IMR-90 (cell line): ENCODE data around the gene KCP. TPM values are rescaled to one million over a fixed set of nuclear protein-coding genes. Genes with fewer than 3 reads are reported as not detected.

Experiments
- ATAC-seq: fragments of 200-7000 bp; cut with Tn5 transposase; 2 replicates; pipeline ENCODE4 v1.9.1; 2020; ENCODE audit warnings: low read depth, mild to moderate bottlenecking, moderate library complexity
- BruUV-seq: library from RNA; stranded (reverse); fragments of 400-500 nt; replicated peaks from 2 replicates; lab custom pipeline; 2021; lab: Mats Ljungman, UMichigan
- CTCF ChIA-PET: fragments of 300-600 bp; formaldehyde crosslinking; extraction: SDS; loops from one replicate; lab custom pipeline; 2021; ENCODE audit warnings: antibody characterized with exemption; lab: Yijun Ruan, JAX
- POLR2A ChIA-PET: fragments of 300-600 bp; sonication (Branson Sonifier 250); formaldehyde crosslinking; loops from one replicate; lab custom pipeline; 2022; ENCODE audit warnings: antibody characterized with exemption; ENCODE audit not compliant: unreplicated experiment; lab: Charles Lee
- DNase-seq: peaks from one replicate; pipeline ENCODE4 v3.0.0; 2013
- H2AFZ ChIP-seq: replicated peaks from 2 replicates; pipeline ENCODE3; 2013; ENCODE audit warnings: low read length, mild to moderate bottlenecking; ENCODE audit not compliant: poor library complexity
- H2AK5ac ChIP-seq: 2 replicates; pipeline ENCODE4 v1.6.1; 2013; ENCODE audit warnings: low read depth, low read length, inconsistent platforms
- H2AK9ac ChIP-seq: replicated peaks from 2 replicates; pipeline ENCODE3; 2013; ENCODE audit warnings: mild to moderate bottlenecking, low read depth, low read length, moderate library complexity; ENCODE audit not compliant: poor library complexity
- H2BK120ac ChIP-seq: 2 replicates; pipeline ENCODE4 v1.6.1; 2013; ENCODE audit warnings: low read depth, low read length, inconsistent platforms
- H2BK15ac ChIP-seq: 3 replicates; pipeline ENCODE4 v1.6.1; 2013; ENCODE audit warnings: low read depth, low read length, inconsistent platforms
- H2BK20ac ChIP-seq: 2 replicates; pipeline ENCODE4 v1.6.1; 2013; ENCODE audit warnings: low read depth, mild to moderate bottlenecking, inconsistent platforms, low read length, moderate library complexity
- H2BK5ac ChIP-seq: 2 replicates; pipeline ENCODE4 v1.6.1; 2013; ENCODE audit warnings: mild to moderate bottlenecking, low read depth, low read length, inconsistent platforms; ENCODE audit not compliant: poor library complexity, severe bottlenecking
- H3K14ac ChIP-seq: replicated peaks from 2 replicates; pipeline ENCODE4 v1.6.1; 2013; ENCODE audit warnings: low read depth, low read length, inconsistent platforms
- H3K18ac ChIP-seq: 2 replicates; pipeline ENCODE4 v1.6.1; 2013; ENCODE audit warnings: low read depth, low read length, control low read depth
- H3K23ac ChIP-seq: 2 replicates; pipeline ENCODE4 v1.6.1; 2013; ENCODE audit warnings: low read depth, low read length, inconsistent platforms
- H3K27ac ChIP-seq: 2 replicates; pipeline ENCODE4 v1.5.1; 2013; ENCODE audit warnings: mild to moderate bottlenecking, control low read depth, low read length; ENCODE audit not compliant: insufficient read depth
- H3K27me3 ChIP-seq: 2 replicates; pipeline ENCODE4 v1.6.1; 2013; ENCODE audit warnings: low read length; ENCODE audit not compliant: control insufficient read depth, insufficient read depth
- H3K36me3 ChIP-seq: 2 replicates; pipeline ENCODE4 v1.6.1; 2013; ENCODE audit warnings: low read length, mixed read lengths; ENCODE audit not compliant: control insufficient read depth, insufficient read depth
- H3K4ac ChIP-seq: 2 replicates; pipeline ENCODE4 v1.6.1; 2013; ENCODE audit warnings: low read depth, low read length, inconsistent platforms
- H3K4me1 ChIP-seq: 2 replicates; pipeline ENCODE4 v1.6.1; 2013; ENCODE audit warnings: low read length, mixed read lengths; ENCODE audit not compliant: control insufficient read depth, insufficient read depth
- H3K4me2 ChIP-seq: 2 replicates; pipeline ENCODE4 v1.6.1; 2013; ENCODE audit warnings: low read depth, mild to moderate bottlenecking, control low read depth, low read length, moderate library complexity
- H3K4me3 ChIP-seq: 2 replicates; pipeline ENCODE4 v1.5.1; 2013; ENCODE audit warnings: low read depth, mild to moderate bottlenecking, control low read depth, low read length, moderate library complexity; ENCODE audit not compliant: insufficient read depth
- H3K56ac ChIP-seq: 2 replicates; pipeline ENCODE4 v1.6.1; 2013; ENCODE audit warnings: low read length, inconsistent platforms; ENCODE audit not compliant: insufficient read depth; ENCODE audit errors: extremely low read depth
- H3K79me1 ChIP-seq, 2 experiments: 2 replicates each; pipeline ENCODE4 v1.6.1; 2013; ENCODE audit warnings: low read length in 2 of 2, inconsistent platforms in 1 of 2, low read depth in 1 of 2
- H3K9ac ChIP-seq: 2 replicates; pipeline ENCODE4 v1.6.1; 2013; ENCODE audit warnings: low read depth, low read length, control low read depth
- H3K9me1 ChIP-seq: 2 replicates; pipeline ENCODE4 v1.6.1; 2013; ENCODE audit warnings: low read length, inconsistent platforms; ENCODE audit not compliant: insufficient read depth
- H3K9me3 ChIP-seq: 2 replicates; pipeline ENCODE4 v1.6.1; 2013; ENCODE audit warnings: low read length; ENCODE audit not compliant: control insufficient read depth, insufficient read depth
- H4K20me1 ChIP-seq: 2 replicates; pipeline ENCODE4 v1.6.1; 2013; ENCODE audit warnings: low read length, inconsistent platforms; ENCODE audit not compliant: insufficient read depth
- H4K5ac ChIP-seq: 2 replicates; pipeline ENCODE4 v1.6.1; 2013; ENCODE audit warnings: mild to moderate bottlenecking, low read depth, low read length, control low read depth
- H4K8ac ChIP-seq, 2 experiments: 2 replicates each; pipeline ENCODE4 v1.6.1; 2013; ENCODE audit warnings: low read depth in 2 of 2, low read length in 2 of 2, control low read depth in 1 of 2, inconsistent platforms in 1 of 2
- H4K91ac ChIP-seq: 2 replicates; pipeline ENCODE4 v1.6.1; 2013; ENCODE audit warnings: low read depth, low read length, inconsistent platforms; ENCODE audit not compliant: insufficient read depth
- CEBPB ChIP-seq: IDR thresholded peaks from 2 replicates; pipeline ENCODE4 v1.6.1; 2012; ENCODE audit warnings: low read depth, low read length, improper control_type of control experiment
- MAFK ChIP-seq: IDR thresholded peaks from 2 replicates; pipeline ENCODE4 v1.6.1; 2012; ENCODE audit warnings: low read depth, low read length, improper control_type of control experiment
- RAD21 ChIP-seq: IDR thresholded peaks from 2 replicates; pipeline ENCODE4 v1.6.1; 2012; ENCODE audit warnings: low read length, improper control_type of control experiment
- RCOR1 ChIP-seq: IDR thresholded peaks from 2 replicates; pipeline ENCODE4 v1.6.1; 2012; ENCODE audit warnings: mild to moderate bottlenecking, low read length, improper control_type of control experiment; ENCODE audit not compliant: insufficient replicate concordance
- RFX5 ChIP-seq: IDR thresholded peaks from 2 replicates; pipeline ENCODE4 v1.8.0; 2012; ENCODE audit warnings: low read depth, mild to moderate bottlenecking, low read length, moderate library complexity
- WGBS, 2 experiments: methylation state at CpG; one replicate each; pipeline versions ENCODE4 v1.1.5 to v1.1.7; 2013; ENCODE audit warnings: missing lambda C conversion rate in 2 of 2; ENCODE audit not compliant: insufficient read length in 1 of 2; ENCODE audit errors: extremely low coverage in 2 of 2; 5-methylcytosine and 5-hydroxymethylcytosine counted together
- dilution Hi-C: fragments of 300-500 bp; cut with HindIII; formaldehyde crosslinking; loops from one replicate; pipeline ENCODE4 v1.14.3; 2018; ENCODE audit warnings: low sequenced_read_pairs; ENCODE audit not compliant: unreplicated experiment
- in situ Hi-C: fragments of 300-500 bp; cut with MboI; formaldehyde crosslinking; loops from 3 replicates; pipeline ENCODE4 v1.14.3; 2019; ENCODE audit warnings: low sequenced_read_pairs, inconsistent platforms, mixed read lengths
- intact Hi-C: fragments of 100-400 bp; cut with micrococcal nuclease; formaldehyde crosslinking; loops from 2 replicates; pipeline ENCODE4 v1.10.0; 2022
- polyA plus RNA-seq, 3 experiments: library from polyadenylated mRNA; depleted of rRNA; stranded (reverse); fragments of >200 nt; gene quantifications; 2 replicates each; pipeline ENCODE4 v1.2.3, GENCODE V29; 2012; ENCODE audit warnings: low replicate concordance in 1 of 3
- total RNA-seq: library from RNA; depleted of rRNA; stranded (reverse); fragments of >200 nt; gene quantifications from 2 replicates; pipeline ENCODE4 v1.2.3, GENCODE V29; 2012
- TF ChIP-seq, protein P1 (sequence below): fragments of 150-350 bp; IDR thresholded peaks from 2 replicates; pipeline ENCODE4 v1.6.1; 2016; ENCODE audit warnings: low read depth, mild to moderate bottlenecking, low read length, moderate library complexity, borderline replicate concordance

Gene KCP
- total and polyA plus RNA-seq, 2 of the 4 experiments (the other 2 are of a cell fraction), result 0.03 TPM; not detected in 1

DNA sequence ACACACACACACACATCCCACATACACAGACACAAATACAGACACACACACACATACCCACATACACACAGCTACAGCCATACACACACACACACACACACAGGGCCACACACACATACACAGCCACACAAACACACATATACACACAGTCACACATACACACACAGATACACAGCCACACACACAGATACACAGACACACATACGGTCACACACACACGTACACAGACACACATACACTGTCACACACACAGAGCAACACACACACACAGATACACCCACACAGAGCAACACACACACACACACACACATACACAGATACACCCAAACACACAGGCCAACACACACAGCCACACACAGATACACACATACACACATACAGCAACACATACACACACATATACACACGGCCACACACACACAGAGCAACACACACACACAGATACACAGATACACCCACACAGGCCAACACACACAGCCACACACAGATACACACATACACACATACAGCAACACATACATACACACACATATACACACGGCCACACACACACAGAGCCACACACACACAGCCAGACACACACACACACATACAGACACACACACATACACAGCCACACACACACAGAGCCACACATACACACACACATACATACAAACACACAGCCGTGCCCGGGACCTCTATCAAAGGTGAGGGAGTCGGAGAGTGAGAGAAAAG is 22.3 kb downstream of the KCP start (continued):
- no peak for TF ChIP-seq MAFK

DNA sequence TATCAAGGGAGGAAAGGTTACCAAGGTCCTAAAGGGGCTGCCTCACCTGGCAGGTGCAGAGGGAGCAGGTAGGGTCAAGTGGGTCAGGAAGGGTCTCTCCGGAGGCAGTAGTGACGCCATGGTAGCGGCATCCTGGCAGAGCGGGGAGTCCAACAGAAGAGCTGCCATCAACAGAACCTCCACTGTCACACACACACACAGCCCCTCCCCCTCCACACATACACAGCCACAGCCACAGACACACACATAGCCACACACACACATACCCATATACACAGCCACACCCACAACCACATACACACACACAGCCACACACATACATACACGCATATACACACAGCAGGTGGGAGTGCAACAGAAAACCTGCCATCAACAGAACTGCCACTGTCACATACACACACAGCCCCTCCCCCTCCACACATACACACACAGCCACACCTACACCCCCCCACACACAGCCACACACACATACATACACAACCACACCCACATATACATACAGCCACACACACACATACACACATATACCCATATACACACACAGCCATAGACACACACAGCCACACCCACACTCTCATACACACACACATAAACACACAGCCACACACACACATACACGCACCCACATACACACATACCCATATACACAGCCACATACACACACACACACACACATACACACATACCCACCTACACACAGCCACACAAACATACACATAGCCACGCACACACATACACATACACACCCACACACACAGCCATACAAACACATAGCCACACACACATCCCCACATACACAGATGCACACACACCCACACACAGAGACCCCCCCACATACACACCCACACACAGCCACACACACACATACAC is 23.1 kb downstream of the KCP start:
- Histone ChIP-seq H3K14ac (no peak overlapping the region), H4K8ac (no peak overlapping the region), H3K36me3 (no peaks in the 10 kb centered on the region), H2AK5ac (no peak overlapping the region), H3K79me1 (no peaks in the 10 kb centered on the region), H3K56ac (no peak overlapping the region), H3K27me3 (peaks cover 15% of the 10 kb centered on the region), H4K91ac (no peak overlapping the region), H3K18ac (no peak overlapping the region), H2BK15ac (no peak overlapping the region), H2BK20ac (no peak overlapping the region), H4K20me1 (peaks cover 4% of the 10 kb centered on the region; the same call in 1 of the 2 replicates), H3K27ac (no peak overlapping the region), H2BK5ac (peak overlapping the region; percentile 95), H3K9me3 (no peaks in the 10 kb centered on the region), H3K9ac (no peak overlapping the region), H2AFZ (peak overlapping the region; percentile 51), H3K4me1 (no peaks in the 10 kb centered on the region), H3K9me1 (no peaks in the 10 kb centered on the region), H3K4ac (no peak overlapping the region), H3K4me2 (no peak overlapping the region), H2AK9ac (no peak overlapping the region), H4K5ac (no peak overlapping the region), H2BK120ac (no peak overlapping the region), H3K23ac (no peak overlapping the region), H3K4me3 (no peak overlapping the region)
- WGBS, 2 experiments, result 70% methylated on average over 3 of the region's 7 CpGs; no CpG with 5 or more reads in 1 of the 2 experiments
- no TSS peak for BruUV-seq
- ATAC-seq, result no peak
- dilution Hi-C loops (no loop called here), intact Hi-C loops (no loop called here), in situ Hi-C loops (loop anchor here (25.0 kb wide), 1 partner anchor 425 kb away; the partner anchor contains the start of gene HILPDA)
- TF ChIP-seq MAFK (no peak), RFX5 (no peak), RAD21 (no peak), RCOR1 (no peak), CEBPB (no peak)
- TF ChIP-seq, protein P1, sequence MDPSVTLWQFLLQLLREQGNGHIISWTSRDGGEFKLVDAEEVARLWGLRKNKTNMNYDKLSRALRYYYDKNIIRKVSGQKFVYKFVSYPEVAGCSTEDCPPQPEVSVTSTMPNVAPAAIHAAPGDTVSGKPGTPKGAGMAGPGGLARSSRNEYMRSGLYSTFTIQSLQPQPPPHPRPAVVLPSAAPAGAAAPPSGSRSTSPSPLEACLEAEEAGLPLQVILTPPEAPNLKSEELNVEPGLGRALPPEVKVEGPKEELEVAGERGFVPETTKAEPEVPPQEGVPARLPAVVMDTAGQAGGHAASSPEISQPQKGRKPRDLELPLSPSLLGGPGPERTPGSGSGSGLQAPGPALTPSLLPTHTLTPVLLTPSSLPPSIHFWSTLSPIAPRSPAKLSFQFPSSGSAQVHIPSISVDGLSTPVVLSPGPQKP, result no peak
- DNase-seq, result no peak
- ChIA-PET CTCF (no interaction called here), POLR2A (no interaction called here)
